ENCODE data around the gene DHX40.

Gene DHX40

GRCh38 chr17:59616253-59616920 lies 51.0 kb downstream of the DHX40 start:
- peaks cover 1% of the 10 kb centered on the region for H3K27me3 Mint-ChIP-seq
- H3K4me3 Mint-ChIP-seq: no peak overlapping the region
- peaks cover 1% of the 10 kb centered on the region for H3K36me3 Mint-ChIP-seq
- H3K9me3 Mint-ChIP-seq: no peaks in the 10 kb centered on the region
- no peak overlapping the region for H3K27ac Mint-ChIP-seq
- peaks cover 33% of the 10 kb centered on the region for H3K4me1 Mint-ChIP-seq

GRCh38 chr17:59617156-59617732 lies 51.8 kb downstream of the DHX40 start:
- peak overlapping the region; percentile 100 for H3K27ac Mint-ChIP-seq
- peak overlapping the region; percentile 39 for H3K4me3 Mint-ChIP-seq
- H3K27me3 Mint-ChIP-seq: peaks cover 1% of the 10 kb centered on the region
- no peaks in the 10 kb centered on the region for H3K9me3 Mint-ChIP-seq
- peaks cover 42% of the 10 kb centered on the region for H3K4me1 Mint-ChIP-seq
- peaks cover 1% of the 10 kb centered on the region for H3K36me3 Mint-ChIP-seq

GRCh38 chr17:59619035-59619297 lies 53.6 kb downstream of the DHX40 start:
- Mint-ChIP-seq H3K4me3 (peak overlapping the region; percentile 99), H3K36me3 (peaks cover 1% of the 10 kb centered on the region), H3K27ac (peak overlapping the region; percentile 100), H3K9me3 (no peaks in the 10 kb centered on the region), H3K27me3 (peaks cover 1% of the 10 kb centered on the region), H3K4me1 (peaks cover 56% of the 10 kb centered on the region)

GRCh38 chr17:59619298-59620063 lies 54.1 kb downstream of the DHX40 start, which contains the start of gene CLTC:
TSS of gene CLTC (plus strand) at chr17:59619895. CDS start at chr17:59620132, 237 bp downstream.
- Mint-ChIP-seq H3K4me1 (peaks cover 58% of the 10 kb centered on the region), H3K27ac (peak within 1 kb of the TSS; percentile 100), H3K9me3 (no peaks in the 10 kb centered on the region), H3K27me3 (peaks cover 1% of the 10 kb centered on the region), H3K36me3 (peaks cover 1% of the 10 kb centered on the region), H3K4me3 (peak within 1 kb of the TSS; percentile 99)

GRCh38 chr17:59620064-59620359 lies 54.6 kb downstream of the DHX40 start:
- peaks cover 58% of the 10 kb centered on the region for H3K4me1 Mint-ChIP-seq

GRCh38 chr17:59620518-59621259 lies 55.3 kb downstream of the DHX40 start:
- H3K9me3 Mint-ChIP-seq: no peaks in the 10 kb centered on the region
- peaks cover 1% of the 10 kb centered on the region for H3K27me3 Mint-ChIP-seq
- peaks cover 1% of the 10 kb centered on the region for H3K36me3 Mint-ChIP-seq
- H3K4me3 Mint-ChIP-seq: peak overlapping the region; percentile 99
- H3K4me1 Mint-ChIP-seq: peaks cover 64% of the 10 kb centered on the region
- peak overlapping the region; percentile 100 for H3K27ac Mint-ChIP-seq

More at GRCh38 chr17:59620064-59620359, 54.6 kb downstream of the DHX40 start:
- Mint-ChIP-seq H3K36me3 (peaks cover 1% of the 10 kb centered on the region), H3K27me3 (peaks cover 1% of the 10 kb centered on the region), H3K4me3 (peak overlapping the region; percentile 99), H3K27ac (peak overlapping the region; percentile 100), H3K9me3 (no peaks in the 10 kb centered on the region)

- Mint-ChIP-seq H3K4me3 (peak overlapping the region; percentile 99), H3K27me3 (peaks cover 1% of the 10 kb centered on the region), H3K4me1 (peaks cover 70% of the 10 kb centered on the region), H3K9me3 (no peaks in the 10 kb centered on the region), H3K36me3 (peaks cover 1% of the 10 kb centered on the region), H3K27ac (no peak overlapping the region)
Observed at GRCh38 chr17:59621771-59622170, 56.4 kb downstream of the DHX40 start.

GRCh38 chr17:59623151-59623550 lies 57.7 kb downstream of the DHX40 start:
- Mint-ChIP-seq H3K27me3 (peaks cover 1% of the 10 kb centered on the region), H3K27ac (peak overlapping the region; percentile 57), H3K4me1 (peaks cover 66% of the 10 kb centered on the region)

GRCh38 chr17:59626756-59627155 lies 61.3 kb downstream of the DHX40 start:
- peaks cover 76% of the 10 kb centered on the region for H3K4me1 Mint-ChIP-seq
- H3K36me3 Mint-ChIP-seq: peaks cover 10% of the 10 kb centered on the region
- H3K27ac Mint-ChIP-seq: no peak overlapping the region
- H3K27me3 Mint-ChIP-seq: no peaks in the 10 kb centered on the region
- H3K4me3 Mint-ChIP-seq: no peak overlapping the region
- H3K9me3 Mint-ChIP-seq: no peaks in the 10 kb centered on the region

More at GRCh38 chr17:59623151-59623550, 57.7 kb downstream of the DHX40 start:
- Mint-ChIP-seq H3K36me3 (peaks cover 1% of the 10 kb centered on the region), H3K4me3 (peak overlapping the region; percentile 99), H3K9me3 (no peaks in the 10 kb centered on the region)

GRCh38 chr17:59627274-59627673 lies 61.9 kb downstream of the DHX40 start:
- H3K4me1 Mint-ChIP-seq: peaks cover 71% of the 10 kb centered on the region
- H3K4me3 Mint-ChIP-seq: peak overlapping the region; percentile 19
- no peaks in the 10 kb centered on the region for H3K9me3 Mint-ChIP-seq
- H3K27me3 Mint-ChIP-seq: no peaks in the 10 kb centered on the region
- H3K27ac Mint-ChIP-seq: no peak overlapping the region
- H3K36me3 Mint-ChIP-seq: peaks cover 10% of the 10 kb centered on the region

- Mint-ChIP-seq H3K27me3 (no peaks in the 10 kb centered on the region), H3K36me3 (peaks cover 10% of the 10 kb centered on the region), H3K4me1 (peaks cover 71% of the 10 kb centered on the region)
Observed at GRCh38 chr17:59627770-59628171, 62.4 kb downstream of the DHX40 start.

GRCh38 chr17:59629174-59629573 lies 63.8 kb downstream of the DHX40 start:
- Mint-ChIP-seq H3K27me3 (no peaks in the 10 kb centered on the region), H3K9me3 (no peaks in the 10 kb centered on the region), H3K36me3 (peaks cover 10% of the 10 kb centered on the region), H3K4me1 (peaks cover 73% of the 10 kb centered on the region), H3K4me3 (no peak overlapping the region), H3K27ac (no peak overlapping the region)

More at GRCh38 chr17:59627770-59628171, 62.4 kb downstream of the DHX40 start:
- H3K4me3 Mint-ChIP-seq: peak overlapping the region; percentile 19
- peak overlapping the region; percentile 27 for H3K27ac Mint-ChIP-seq
- H3K9me3 Mint-ChIP-seq: no peaks in the 10 kb centered on the region

GRCh38 chr17:59631276-59631675 lies 65.9 kb downstream of the DHX40 start:
- H3K27me3 Mint-ChIP-seq: no peaks in the 10 kb centered on the region
- H3K27ac Mint-ChIP-seq: no peak overlapping the region
- peak overlapping the region; percentile 59 for H3K4me3 Mint-ChIP-seq
- peaks cover 77% of the 10 kb centered on the region for H3K4me1 Mint-ChIP-seq
- H3K36me3 Mint-ChIP-seq: peaks cover 10% of the 10 kb centered on the region
- H3K9me3 Mint-ChIP-seq: no peaks in the 10 kb centered on the region

- Mint-ChIP-seq H3K9me3 (no peaks in the 10 kb centered on the region), H3K27ac (no peak overlapping the region), H3K36me3 (peaks cover 10% of the 10 kb centered on the region)
Observed at GRCh38 chr17:59632398-59632797, 67.0 kb downstream of the DHX40 start.

GRCh38 chr17:59633658-59634359 lies 68.4 kb downstream of the DHX40 start:
- Mint-ChIP-seq H3K27ac (peak overlapping the region; percentile 70), H3K36me3 (peaks cover 6% of the 10 kb centered on the region), H3K27me3 (no peaks in the 10 kb centered on the region), H3K4me1 (peaks cover 69% of the 10 kb centered on the region), H3K9me3 (no peaks in the 10 kb centered on the region), H3K4me3 (no peak overlapping the region)

More at GRCh38 chr17:59632398-59632797, 67.0 kb downstream of the DHX40 start:
- peaks cover 73% of the 10 kb centered on the region for H3K4me1 Mint-ChIP-seq
- H3K4me3 Mint-ChIP-seq: no peak overlapping the region
- no peaks in the 10 kb centered on the region for H3K27me3 Mint-ChIP-seq

All from activated naive CD4-positive, alpha-beta T cell treated with anti-CD3 and anti-CD28 coated beads, Interleukin-2, amount 50 U/mL, for 24 hours (primary cell).